SK-N-SH (cell line): Measurements from ENCODE around the gene TSPAN11. TPM values are rescaled to one million over a fixed set of nuclear protein-coding genes. Genes with fewer than 3 reads are reported as not detected.
A peak's percentile ranks its signal among the peaks of the same experiment; 100 is the strongest.

ENCODE experiments used
- CTCF ChIA-PET: fragments of 300-600, 350-600 bp; formaldehyde crosslinking; extraction: SDS; loops from one replicate; lab custom pipeline; 2021; lab: Yijun Ruan, JAX
- POLR2A ChIA-PET: fragments of 350-600 bp; sonication (Branson Sonifier 250); formaldehyde crosslinking; extraction: SDS; loops from one replicate; lab custom pipeline; 2020; ENCODE audit warnings: antibody characterized with exemption, inconsistent platforms; lab: Yijun Ruan, JAX
- DNase-seq: peaks from one replicate; pipeline ENCODE4 v3.0.0; 2012
- H2AFZ ChIP-seq: fragments of 200-600 bp; sonication (generic); 2 replicates; pipeline ENCODE4 v1.8.1; 2016; ENCODE audit warnings: antibody characterized with exemption, mild to moderate bottlenecking, low read depth
- H3F3A ChIP-seq: fragments of 200-600 bp; sonication (generic); replicated peaks from 2 replicates; pipeline ENCODE3; 2016; ENCODE audit warnings: antibody characterized with exemption, mild to moderate bottlenecking; ENCODE audit not compliant: insufficient read depth
- H3K27ac ChIP-seq, 2 experiments: fragments of 200-500 bp in 1 of 2; fragments of 200-600 bp in 1 of 2; sonication (Bioruptor generic) in 1 of 2; sonication (generic), shearing (Covaris generic) in 1 of 2; 2 replicates each; pipeline versions ENCODE4 v1.5.1 to v1.6.1; 2014 to 2016; ENCODE audit warnings: low read depth in 2 of 2, inconsistent platforms in 1 of 2, low read length in 1 of 2, mild to moderate bottlenecking in 1 of 2, mixed read lengths in 1 of 2
- H3K27me3 ChIP-seq: fragments of 200-600 bp; sonication (generic), shearing (Covaris generic); 2 replicates; pipeline ENCODE4 v1.6.1; 2016; ENCODE audit warnings: mixed run types; ENCODE audit not compliant: insufficient read depth
- H3K36me3 ChIP-seq, 2 experiments: fragments of 200-500 bp in 1 of 2; fragments of 200-600 bp in 1 of 2; sonication (Bioruptor generic) in 1 of 2; sonication (generic) in 1 of 2; replicated peaks in 1 of 2; 2 replicates each; pipeline versions ENCODE3 to v1.5.1; 2014 to 2016; ENCODE audit warnings: low read length in 1 of 2, mild to moderate bottlenecking in 1 of 2; ENCODE audit not compliant: insufficient read depth in 2 of 2, control insufficient read depth in 1 of 2
- H3K4me1 ChIP-seq, 2 experiments: fragments of 200-500 bp in 1 of 2; fragments of 200-600 bp in 1 of 2; sonication (Bioruptor generic) in 1 of 2; sonication (generic), shearing (Covaris generic) in 1 of 2; 2 replicates each; pipeline versions ENCODE4 v1.5.1 to v1.6.1; 2014 to 2016; ENCODE audit warnings: low read depth in 1 of 2, low read length in 1 of 2, mixed run types in 1 of 2; ENCODE audit not compliant: insufficient read depth in 2 of 2, control insufficient read depth in 1 of 2
- H3K4me2 ChIP-seq: fragments of 200-600 bp; sonication (generic), shearing (Covaris generic); 2 replicates; pipeline ENCODE4 v1.6.1; 2017; ENCODE audit warnings: mixed run types
- H3K4me3 ChIP-seq, 2 experiments: fragments of 200-500 bp in 1 of 2; fragments of 200-600 bp in 1 of 2; sonication (Bioruptor generic) in 1 of 2; sonication (generic), shearing (Covaris generic) in 1 of 2; 2 replicates each; pipeline versions ENCODE4 v1.5.1 to v1.8.1; 2014 to 2016; ENCODE audit warnings: low read depth in 2 of 2, inconsistent platforms in 1 of 2, low read length in 1 of 2, mild to moderate bottlenecking in 1 of 2, mixed read lengths in 1 of 2, moderate library complexity in 1 of 2
- H3K79me2 ChIP-seq: fragments of 200-600 bp; sonication (generic); 2 replicates; pipeline ENCODE4 v1.8.1; 2017; ENCODE audit warnings: mild to moderate bottlenecking; ENCODE audit not compliant: insufficient read depth
- H3K9ac ChIP-seq: fragments of 200-600 bp; sonication (generic); 2 replicates; pipeline ENCODE4 v1.6.1; 2017; ENCODE audit warnings: mixed run types
- H3K9me2 ChIP-seq: fragments of 200-600 bp; sonication (generic); 2 replicates; pipeline ENCODE4 v1.6.1; 2017; ENCODE audit warnings: mixed run types
- H3K9me3 ChIP-seq: fragments of 200-600 bp; sonication (generic); 2 replicates; pipeline ENCODE4 v1.6.1; 2017; ENCODE audit warnings: mixed run types, mild to moderate bottlenecking, moderate library complexity
- H4K20me1 ChIP-seq: fragments of 200-600 bp; sonication (generic); 2 replicates; pipeline ENCODE4 v1.6.1; 2017; ENCODE audit warnings: mild to moderate bottlenecking, mixed run types; ENCODE audit not compliant: insufficient read depth
- FOSL2 ChIP-seq: IDR thresholded peaks from 2 replicates; pipeline ENCODE4 v1.4.0; 2012; ENCODE audit warnings: low read depth, mild to moderate bottlenecking, moderate library complexity, borderline replicate concordance
- FOXJ3 ChIP-seq: sonication (generic); formaldehyde crosslinking; IDR thresholded peaks from 2 replicates; pipeline ENCODE4 v1.5.1; 2020; ENCODE audit warnings: mild to moderate bottlenecking, missing genetic modification reagents
- GABPA ChIP-seq: IDR thresholded peaks from 2 replicates; pipeline ENCODE4 v1.4.0; 2012; ENCODE audit warnings: low read depth, mild to moderate bottlenecking
- GATA2 ChIP-seq: sonication (generic); formaldehyde crosslinking; IDR thresholded peaks from 2 replicates; pipeline ENCODE4 v1.5.0; 2020; ENCODE audit warnings: mild to moderate bottlenecking, missing genetic modification reagents
- IRF3 ChIP-seq: fragments of 150-350 bp; IDR thresholded peaks from 2 replicates; pipeline ENCODE4 v1.6.1; 2016; ENCODE audit warnings: mild to moderate bottlenecking, low read depth, low read length
- MAX ChIP-seq: IDR thresholded peaks from 2 replicates; pipeline ENCODE4 v1.4.0; 2012; ENCODE audit warnings: low read depth
- MXI1 ChIP-seq: IDR thresholded peaks from 2 replicates; pipeline ENCODE4 v1.6.1; 2012; ENCODE audit warnings: mild to moderate bottlenecking, low read depth, low read length, improper control_type of control experiment
- POLR2AphosphoS5 ChIP-seq: IDR thresholded peaks from 2 replicates; pipeline ENCODE4 v1.6.1; 2012; ENCODE audit warnings: low read depth, low read length
- RCOR1 ChIP-seq: fragments of 150-350 bp; IDR thresholded peaks from 2 replicates; pipeline ENCODE4 v1.6.1; 2017; ENCODE audit warnings: antibody characterized with exemption, low read length
- SIN3A ChIP-seq: IDR thresholded peaks from 2 replicates; pipeline ENCODE4 v1.6.1; 2012; ENCODE audit warnings: low read depth, mild to moderate bottlenecking, low read length, moderate library complexity, borderline replicate concordance
- TCF12 ChIP-seq: IDR thresholded peaks from 2 replicates; pipeline ENCODE4 v1.4.0; 2012
- WGBS: methylation state at CpG from one replicate; pipeline ENCODE4 v1.1.6; 2017; ENCODE audit warnings: low lambda C conversion rate; 5-methylcytosine and 5-hydroxymethylcytosine counted together
- polyA plus RNA-seq, 3 experiments: library from polyadenylated mRNA; depleted of rRNA; stranded (reverse); fragments of >200 nt; gene quantifications; 2 replicates each; pipeline ENCODE4 v1.2.3, GENCODE V29; 2012

The TSPAN11 gene
- polyA plus RNA-seq (2012; rRNA removed) = 6.4 and 6.6 TPM in 2 replicates
- polyA plus RNA-seq (2012; cell fraction: cytosol; rRNA removed) = 3.0 and 5.2 TPM in 2 replicates
- polyA plus RNA-seq (2012; cell fraction: nucleus; rRNA removed) = 10.4 and 11.0 TPM in 2 replicates

DNA sequence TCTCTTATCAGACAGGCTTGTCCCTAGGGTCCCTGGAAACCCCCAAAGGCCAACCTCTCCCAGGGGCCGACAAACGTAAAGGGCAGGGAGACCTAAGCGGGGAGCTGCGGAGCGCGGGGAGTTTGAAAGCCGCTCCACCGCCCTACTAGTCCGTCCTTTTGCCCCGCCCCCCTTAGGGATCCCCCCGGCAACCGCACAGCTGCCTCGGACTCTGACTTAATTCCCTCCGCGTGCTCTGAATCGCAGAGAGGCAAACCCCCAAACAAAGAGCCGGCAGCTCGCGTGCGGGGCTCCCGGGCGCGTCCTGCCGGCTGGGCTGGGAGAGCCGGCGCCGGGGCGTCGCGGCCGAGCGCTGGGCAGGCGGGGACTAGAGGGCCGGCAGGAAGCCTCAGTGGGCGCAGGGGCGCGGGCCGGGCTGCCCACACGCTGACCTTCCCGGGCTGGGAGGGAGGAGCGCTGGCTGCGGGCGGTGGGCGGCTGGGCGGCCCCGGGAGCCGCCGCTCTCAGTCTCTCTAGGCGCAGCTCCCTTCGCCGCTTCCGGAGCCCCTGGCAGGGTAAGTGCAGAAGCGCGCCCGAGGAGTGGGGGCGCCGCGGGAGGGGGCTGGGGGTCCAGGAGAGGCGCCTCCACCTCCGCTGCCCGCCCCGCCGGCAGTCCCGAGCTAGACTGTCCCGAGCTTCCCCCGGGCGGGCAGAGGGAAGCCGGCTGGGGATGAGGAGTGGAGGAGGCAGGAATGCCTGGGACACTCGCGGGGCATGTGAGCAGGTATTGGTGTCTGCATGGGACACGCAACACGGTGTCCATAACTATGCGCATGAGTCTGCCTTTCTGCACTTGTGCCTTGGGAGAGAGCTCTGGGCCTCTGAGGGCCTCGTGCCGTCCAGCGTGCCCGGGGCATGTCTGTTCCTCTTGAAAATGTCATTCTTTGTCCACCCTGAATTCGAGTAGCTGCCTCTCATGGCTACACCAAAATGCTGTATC, at the start of gene TSPAN11:
TSS of gene TSPAN11 (plus strand) at position 506 of the 979 bp plus-strand sequence. CDS start 27,244 bp downstream, outside the sequence.
- no peaks in the 10 kb centered on the region for H3K9me2 ChIP-seq
- peak; percentile 89 for DNase-seq
- CTCF ChIA-PET = interaction anchor here (1.2 to 4.4 kb wide), 5 partner anchors 44 to 75 kb away, joined by 3 to 19 read pairs (median 10); no protein-coding TSS in a partner anchor

DNA sequence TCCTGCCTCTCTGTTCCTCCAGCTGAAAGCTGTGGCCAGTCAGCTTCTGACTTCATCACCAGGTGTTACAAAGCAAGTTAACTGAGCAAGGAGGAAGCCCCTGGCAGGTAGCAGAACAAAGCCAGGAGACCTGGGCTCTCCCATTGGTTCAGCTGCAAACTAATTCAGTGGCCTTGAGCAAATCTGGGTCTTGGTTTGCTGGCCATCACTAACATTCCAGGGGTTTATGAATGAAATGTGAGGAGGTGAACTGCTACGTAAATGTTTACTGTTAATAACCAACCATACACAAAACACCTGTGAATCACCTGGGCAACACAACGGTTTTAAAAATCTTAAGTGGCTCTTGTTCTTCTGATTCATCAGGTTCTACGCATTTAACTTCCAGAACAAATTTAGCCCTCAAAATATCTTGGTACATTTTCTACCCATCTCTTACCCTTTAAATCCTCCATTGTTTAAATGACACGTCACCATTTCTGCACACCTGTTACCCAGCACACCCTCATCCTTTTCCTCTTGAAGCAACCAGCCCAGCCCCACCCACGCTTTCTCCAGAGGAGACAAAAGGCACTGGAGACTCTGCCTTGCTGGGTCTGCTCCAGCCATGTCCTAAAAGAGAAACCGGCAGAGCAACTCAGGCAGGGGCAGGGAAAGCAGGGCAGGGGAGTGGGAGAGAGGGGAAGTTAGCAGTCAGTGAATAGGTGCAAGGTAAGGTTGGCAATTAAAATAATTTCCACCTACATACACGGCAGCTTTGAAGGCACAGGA, 49.3 kb upstream of the TSPAN11 start:
- TF ChIP-seq TCF12 = no peak
- no peak for TF ChIP-seq RCOR1
- TF ChIP-seq FOXJ3 (CRISPR knock-in tag) = no peak
- no peak for TF ChIP-seq IRF3
- CTCF ChIA-PET = interaction anchor here (1.0 to 6.4 kb wide), 6 partner anchors 14 to 395 kb away, joined by 3 to 103 read pairs (median 10); no protein-coding TSS in a partner anchor
- Histone ChIP-seq H3K36me3 (no peaks in the 10 kb centered on the region), H3K79me2 (no peaks in the 10 kb centered on the region), H3K9me3 (no peaks in the 10 kb centered on the region), H3F3A (no peaks in the 10 kb centered on the region), H3K4me3 (no peak overlapping the region), H3K9me2 (no peaks in the 10 kb centered on the region), H3K4me1 (peaks cover 0 to 8% of the 10 kb centered on the region in 2 experiments; a peak in 1 of 4 replicates), H4K20me1 (no peaks in the 10 kb centered on the region), H3K27me3 (no peaks in the 10 kb centered on the region; the same call in 1 of the 2 replicates), H3K4me2 (no peak overlapping the region), H3K27ac (no peak overlapping the region), H3K9ac (no peak overlapping the region), H2AFZ (no peak overlapping the region)
- WGBS = 67% methylated on average over 7 of the region's 7 CpGs
- DNase-seq = no peak
- POLR2A ChIA-PET = no interaction called here

More for the DNA sequence above, at the start of gene TSPAN11:
- Histone ChIP-seq H3K27me3 (no peaks in the 10 kb centered on the region), H4K20me1 (no peaks in the 10 kb centered on the region), H3K4me2 (peak within 1 kb of the TSS; percentile 70), H3K79me2 (no peaks in the 10 kb centered on the region), H3K9me3 (no peaks in the 10 kb centered on the region), H3K4me1 (peaks cover 9 to 53% of the 10 kb centered on the region in 2 experiments; a peak in 3 of 4 replicates), H3F3A (no peaks in the 10 kb centered on the region), H3K9ac (peak within 1 kb of the TSS; percentile 36; the same call in 1 of the 2 replicates), H3K4me3 (peak within 1 kb of the TSS; percentile 55 to 60), H2AFZ (peak within 1 kb of the TSS; percentile 90; the same call in 1 of the 2 replicates), H3K27ac (peak within 1 kb of the TSS in 1 of 2 experiments; percentile 86; a peak in 2 of 4 replicates), H3K36me3 (no peaks in the 10 kb centered on the region)
- 20% methylated on average over 21 of the region's 78 CpGs for WGBS
- POLR2A ChIA-PET = interaction anchor here (0.7 to 1.5 kb wide), 5 partner anchors 14 to 61 kb away, joined by 3 to 6 read pairs (median 3); no protein-coding TSS in a partner anchor
- 0 out of 2 replicates have a peak, but pooled peaks have one; percentile 19 for TF ChIP-seq SIN3A
- peak; percentile 45 for TF ChIP-seq MAX
- TF ChIP-seq MXI1 = peak; percentile 46; the same call in 1 of the 2 replicates
- no peak for TF ChIP-seq FOSL2
- peak; percentile 21; the same call in 1 of the 2 replicates for TF ChIP-seq POLR2AphosphoS5
- TF ChIP-seq GABPA = no peak
- no peak for TF ChIP-seq GATA2 (CRISPR knock-in tag)
- no peak for TF ChIP-seq RCOR1
